HG03175 (cell line): ENCODE measurements around the gene TRAPPC2L.

Source experiments
- ATAC-seq: cut with Tn5 transposase; IDR thresholded peaks from one replicate; pipeline ENCODE4 v1.9.1; 2021; ENCODE audit warnings: mild to moderate bottlenecking, moderate library complexity; ENCODE audit not compliant: unreplicated experiment

The TRAPPC2L gene

DNA sequence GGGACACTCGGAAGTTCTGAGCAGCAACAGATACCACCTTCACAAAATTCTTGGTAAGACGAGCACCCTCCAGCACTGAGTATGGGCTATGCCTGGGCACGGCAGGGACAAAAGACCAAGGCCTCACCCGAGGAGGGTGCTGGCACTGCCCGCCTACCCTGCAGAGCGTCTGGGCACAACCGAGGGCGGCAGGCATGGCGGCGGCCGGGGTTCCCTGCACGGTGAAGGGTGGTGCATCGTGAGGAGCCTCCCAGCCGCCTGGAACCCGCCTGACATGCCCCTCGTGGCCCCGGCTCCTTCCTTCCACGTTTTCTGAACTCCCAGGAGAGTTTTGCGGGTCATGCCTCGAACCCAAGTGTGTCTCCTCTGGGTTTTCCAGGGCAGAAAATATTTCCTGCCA, 19.1 kb upstream of the TRAPPC2L start:
- ATAC-seq = no peak

DNA sequence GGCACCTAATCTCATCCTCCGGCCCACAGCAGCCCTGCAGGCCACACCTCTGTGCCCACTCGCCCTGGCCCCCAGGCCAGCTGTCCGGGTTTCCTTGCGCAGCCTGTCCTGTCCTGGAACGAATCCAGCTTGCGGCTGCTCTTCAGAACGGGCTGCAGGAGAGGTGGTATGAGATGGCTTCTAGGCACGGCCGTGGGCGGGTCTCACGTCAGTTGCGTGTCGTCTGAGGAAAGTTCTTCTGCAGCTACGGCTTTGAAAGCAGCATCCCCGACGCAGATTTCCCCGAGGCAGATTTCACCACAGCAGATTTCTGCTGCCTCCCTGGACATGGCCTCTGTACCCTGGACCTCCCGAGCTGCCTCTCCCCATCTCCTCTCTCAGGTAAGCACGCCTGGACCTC, 18.4 kb upstream of the TRAPPC2L start:
- ATAC-seq = no peak

DNA sequence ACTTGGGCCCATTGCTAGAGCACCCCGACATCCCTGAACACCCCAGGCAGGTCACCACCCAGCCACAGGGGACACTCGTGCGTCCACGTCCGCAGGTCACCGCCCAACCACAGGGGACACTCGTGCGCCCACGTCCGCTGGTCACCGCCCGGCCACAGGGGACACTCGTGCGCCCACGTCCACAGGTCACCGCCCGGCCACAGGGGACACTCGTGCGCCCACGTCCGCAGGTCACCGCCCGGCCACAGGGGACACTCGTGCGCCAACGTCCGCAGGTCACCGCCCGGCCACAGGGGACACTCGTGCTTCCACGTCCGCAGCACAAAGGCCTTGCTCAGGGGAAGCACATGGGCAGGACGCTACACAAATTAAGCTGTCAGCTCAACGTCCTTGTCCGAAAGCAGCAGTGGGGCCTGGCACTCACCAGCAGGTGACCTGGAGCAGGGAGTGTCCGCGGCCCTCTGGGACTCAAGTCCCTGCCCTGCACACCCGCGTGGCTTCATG, 17.8 kb upstream of the TRAPPC2L start:
- ATAC-seq = no peak

DNA sequence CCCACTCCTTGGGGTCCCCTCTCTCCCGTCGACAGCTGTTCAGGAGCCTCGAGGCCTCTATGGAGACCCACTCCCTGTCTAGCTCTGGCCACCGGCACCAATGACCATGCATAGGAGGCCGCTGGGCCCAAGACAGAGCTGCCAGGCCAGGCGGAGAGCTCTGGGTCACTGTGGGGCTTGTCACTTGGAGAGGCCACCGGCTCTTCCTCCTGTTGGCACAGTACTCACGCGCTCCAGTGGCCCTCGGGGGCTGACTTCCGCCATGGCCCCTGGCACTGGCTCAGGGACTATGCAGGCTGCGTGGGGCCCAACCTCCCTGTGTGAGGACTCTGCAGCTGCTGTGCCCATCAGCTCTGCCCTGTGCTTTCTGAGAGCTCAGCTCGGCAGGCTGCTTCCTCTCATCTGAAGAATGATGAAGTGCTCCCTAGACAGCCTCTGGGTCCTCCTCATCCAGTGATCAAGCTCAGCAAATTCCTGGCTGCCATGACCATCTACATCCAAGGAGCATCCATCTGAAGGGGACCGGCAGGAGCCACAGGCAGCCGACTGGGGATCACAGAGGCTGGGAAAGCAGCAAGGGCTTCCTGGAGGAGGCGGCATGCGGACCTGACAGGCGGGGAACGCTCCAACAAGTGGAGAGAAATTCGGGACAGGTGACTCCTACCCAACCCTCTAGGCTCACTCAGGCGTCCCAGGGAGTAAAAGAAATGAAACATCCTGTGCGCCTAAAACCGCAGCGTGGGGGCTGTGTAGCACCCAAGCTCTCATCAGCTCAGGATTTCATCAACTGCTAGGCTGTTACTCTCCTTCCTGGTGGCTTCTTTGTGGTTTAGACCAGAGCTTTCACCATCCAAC, 17.0 kb upstream of the TRAPPC2L start:
- no peak for ATAC-seq

DNA sequence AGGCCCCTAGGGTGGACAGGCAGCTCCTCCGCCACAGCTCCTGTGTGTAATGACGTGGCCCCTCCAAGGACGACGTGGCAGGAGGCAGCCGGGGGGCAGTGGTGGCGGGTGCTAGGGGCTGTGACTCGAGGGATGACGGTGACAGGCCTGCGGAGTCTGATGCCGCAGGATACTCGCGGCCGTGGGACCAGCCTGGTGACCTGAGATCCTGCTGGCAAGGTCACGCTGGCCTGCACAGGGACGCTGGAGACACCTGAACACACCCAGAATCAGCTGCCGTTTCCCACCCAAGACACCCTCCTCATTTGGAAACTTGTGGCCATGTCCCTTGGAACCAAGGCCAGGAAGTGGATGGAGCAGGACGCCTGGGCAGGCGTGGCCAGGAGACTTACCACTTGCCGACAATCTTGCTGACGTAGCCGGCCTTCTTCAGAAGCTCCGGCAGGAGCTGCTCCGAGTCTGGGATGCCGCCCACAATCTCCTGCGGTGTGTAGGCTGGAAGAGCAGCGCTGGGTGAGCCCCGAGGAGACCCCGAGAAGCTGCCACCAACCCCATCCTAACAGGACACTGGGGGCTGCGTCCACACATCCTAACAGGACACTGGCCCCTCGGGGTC, 16.2 kb upstream of the TRAPPC2L start:
- ATAC-seq = no peak

DNA sequence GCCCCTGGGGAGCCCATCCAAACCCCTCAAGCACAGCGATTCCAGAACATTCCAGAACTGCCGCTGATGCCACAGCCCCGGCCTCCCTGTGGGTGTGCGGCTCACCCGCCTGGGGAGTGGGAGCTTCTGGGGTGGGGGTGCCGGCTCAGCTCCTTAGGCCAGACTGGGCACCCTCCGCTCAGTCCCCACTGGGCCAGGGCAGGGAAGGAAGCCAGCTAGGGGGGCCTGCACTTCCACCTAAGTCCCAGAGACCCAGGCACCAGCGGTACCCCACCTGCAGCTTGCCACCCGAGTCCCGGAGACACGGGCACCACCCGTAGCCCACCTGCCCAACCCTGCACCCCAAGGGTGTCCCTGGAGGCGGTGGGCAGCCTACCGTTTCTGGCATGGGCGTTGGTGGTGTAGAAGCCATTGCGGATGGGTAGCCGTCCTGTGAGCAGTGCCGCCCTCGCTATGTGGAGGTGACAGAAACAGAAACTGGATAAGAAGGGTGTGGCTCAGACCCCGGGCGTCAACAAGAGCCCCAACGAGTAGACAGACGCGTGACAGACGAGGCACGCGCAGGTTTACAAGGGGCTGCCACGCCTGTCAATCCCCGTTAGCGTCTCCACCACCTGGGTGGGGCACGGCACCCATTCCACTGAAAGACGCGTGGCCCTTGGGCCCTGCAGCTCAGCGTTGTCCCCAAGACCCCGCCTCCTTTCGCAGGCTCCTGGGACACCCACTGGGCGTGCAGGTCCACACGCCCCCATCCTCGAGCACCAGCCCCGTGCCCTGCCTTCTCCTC, 15.2 kb upstream of the TRAPPC2L start:
- ATAC-seq = no peak

DNA sequence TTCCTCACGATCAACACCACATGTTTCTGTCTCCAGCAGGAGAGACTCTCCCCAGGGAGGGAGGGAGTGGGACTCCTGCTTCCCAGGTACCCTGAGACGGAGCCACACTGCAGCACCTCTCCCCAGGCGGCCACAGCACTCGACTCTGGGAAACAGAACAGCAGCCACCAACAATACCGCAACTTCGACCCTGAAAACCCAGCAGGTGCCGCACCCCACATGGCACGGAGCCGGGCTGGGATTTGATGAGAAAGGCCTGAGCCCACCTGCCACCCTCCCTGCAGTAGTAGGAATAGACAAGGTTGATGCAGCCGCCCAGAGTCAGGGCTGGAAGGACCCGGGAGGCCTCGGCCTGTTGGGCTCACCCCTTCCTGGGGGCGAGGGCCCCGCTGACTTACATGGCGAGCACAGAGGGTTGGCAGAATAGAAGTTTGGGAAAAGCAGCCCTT, 14.6 kb upstream of the TRAPPC2L start:
- ATAC-seq = no peak

DNA sequence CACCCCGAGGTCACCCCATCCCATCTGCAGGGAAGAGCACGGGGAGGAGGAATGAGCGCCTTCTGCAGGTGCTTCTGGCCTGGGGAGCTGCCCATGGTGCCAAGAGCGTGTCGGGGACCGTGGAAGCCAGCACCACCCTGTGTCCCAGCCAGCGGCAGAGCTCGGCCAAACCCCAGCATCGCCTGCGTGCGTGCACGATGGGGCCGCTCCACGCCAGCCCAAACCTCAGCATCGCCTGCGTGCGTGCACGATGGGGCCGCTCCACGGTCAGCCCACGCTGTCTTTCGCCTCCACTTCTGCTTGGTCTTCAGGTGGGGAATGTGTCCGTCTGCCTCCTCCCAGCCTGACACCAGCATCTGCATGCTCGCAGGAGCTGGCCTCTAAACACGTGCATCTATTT, 14.1 kb upstream of the TRAPPC2L start:
- ATAC-seq = no peak

DNA sequence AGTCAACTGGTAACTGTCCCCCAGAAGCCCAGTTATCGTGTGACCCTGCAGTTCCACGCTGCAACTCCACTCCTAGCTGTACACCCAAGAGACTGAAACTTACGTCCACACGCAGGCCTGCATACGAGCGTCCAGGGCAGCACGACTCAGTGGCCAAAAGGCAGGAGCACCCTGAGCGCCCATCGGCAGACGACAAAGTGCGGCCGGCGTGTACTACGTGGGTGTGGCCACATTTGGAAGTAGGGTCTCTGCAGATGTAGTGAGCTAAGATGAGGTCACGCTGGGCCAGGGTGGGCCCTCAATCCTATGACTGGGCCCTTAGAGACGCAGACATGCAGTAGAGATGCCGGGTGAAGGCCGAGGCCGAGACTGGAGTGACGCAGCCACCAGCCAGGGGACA, 13.7 kb upstream of the TRAPPC2L start:
- ATAC-seq = no peak

DNA sequence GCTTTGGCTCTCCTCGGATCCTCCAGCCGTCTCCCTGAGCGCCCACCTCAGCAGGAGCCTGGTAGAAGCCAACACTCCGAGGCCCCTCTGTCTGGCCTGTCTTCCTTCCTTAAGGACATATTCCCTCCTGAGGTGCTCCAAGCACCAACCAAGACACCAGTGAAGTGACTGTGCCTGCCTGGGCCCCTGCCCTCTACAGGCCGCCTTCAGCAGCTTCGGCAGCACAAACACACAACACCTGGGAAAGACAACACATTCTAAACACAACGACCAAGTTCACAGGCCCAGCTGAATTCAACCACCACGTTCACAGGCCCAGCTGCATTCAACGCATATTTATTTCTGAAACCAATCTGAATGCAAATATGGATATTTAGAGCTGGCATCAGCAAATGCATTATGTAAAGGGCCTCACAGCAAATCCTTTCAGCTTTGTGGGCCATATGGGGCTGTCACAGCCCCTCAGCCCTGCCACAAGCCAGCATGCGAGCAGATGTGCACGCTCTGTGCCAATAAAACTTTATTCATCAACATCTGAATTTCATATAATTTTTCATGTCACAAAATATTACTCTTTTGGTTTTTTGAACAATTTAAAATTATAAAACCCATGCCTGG, 12.4 kb upstream of the TRAPPC2L start:
- ATAC-seq = no peak

DNA sequence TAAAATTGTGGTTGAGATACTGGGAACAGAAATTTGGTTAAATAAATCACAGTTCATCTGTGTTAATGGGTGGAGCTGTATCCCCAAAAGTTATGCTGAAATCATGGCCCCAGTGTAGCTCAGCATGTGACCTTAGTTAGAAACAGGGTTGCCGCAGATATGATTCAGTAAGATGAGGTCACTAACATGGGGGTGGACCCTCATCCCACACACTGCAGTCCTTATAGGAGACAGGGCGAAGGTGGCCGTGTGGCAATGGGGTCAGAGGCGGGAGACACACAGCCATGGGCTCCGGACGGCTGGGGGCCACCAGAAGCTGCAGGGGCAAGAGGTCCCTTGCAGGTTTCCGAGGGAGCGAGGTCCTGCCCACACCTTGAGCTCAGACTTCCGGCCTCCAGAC, 10.8 kb upstream of the TRAPPC2L start:
- no peak for ATAC-seq

DNA sequence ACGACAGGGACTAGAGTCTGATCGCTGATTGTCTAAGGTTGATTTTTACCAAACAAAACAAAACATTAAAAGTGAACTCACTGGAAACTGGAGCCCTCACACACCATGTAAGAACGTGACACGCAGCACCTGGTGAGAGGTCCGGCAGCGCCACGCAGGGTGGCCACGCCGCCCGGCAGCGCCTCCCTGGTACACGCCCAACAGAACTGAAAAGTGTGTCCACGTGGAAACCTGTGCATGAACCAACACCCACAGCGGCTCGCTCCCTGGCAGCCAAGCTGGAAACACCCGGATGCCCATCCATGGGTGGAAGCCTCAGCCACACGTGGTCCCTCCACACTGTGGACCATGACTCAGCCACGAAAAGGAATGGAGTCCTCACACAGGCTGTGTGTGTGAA, 9.3 kb upstream of the TRAPPC2L start:
- no peak for ATAC-seq

DNA sequence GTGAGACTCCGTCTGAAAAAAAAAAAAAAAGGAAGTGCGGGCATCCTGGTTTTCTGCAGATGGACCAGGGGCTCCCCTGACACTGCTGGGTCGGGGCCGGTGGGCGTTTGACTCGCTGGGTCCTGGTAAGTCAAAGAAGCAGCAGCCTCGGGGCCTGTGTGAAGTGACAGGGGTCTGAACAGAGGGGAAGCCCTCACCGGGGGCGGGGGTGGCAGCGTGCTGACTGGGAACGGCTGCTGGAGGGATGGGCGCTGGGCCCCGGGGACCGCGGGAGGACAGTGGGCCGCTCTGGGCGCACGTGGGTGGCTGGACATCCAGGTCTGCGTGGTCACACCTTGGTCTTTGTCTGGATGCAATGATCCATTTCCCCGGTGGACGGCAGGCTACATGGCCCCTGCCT, 8.4 kb upstream of the TRAPPC2L start:
- ATAC-seq = no peak

DNA sequence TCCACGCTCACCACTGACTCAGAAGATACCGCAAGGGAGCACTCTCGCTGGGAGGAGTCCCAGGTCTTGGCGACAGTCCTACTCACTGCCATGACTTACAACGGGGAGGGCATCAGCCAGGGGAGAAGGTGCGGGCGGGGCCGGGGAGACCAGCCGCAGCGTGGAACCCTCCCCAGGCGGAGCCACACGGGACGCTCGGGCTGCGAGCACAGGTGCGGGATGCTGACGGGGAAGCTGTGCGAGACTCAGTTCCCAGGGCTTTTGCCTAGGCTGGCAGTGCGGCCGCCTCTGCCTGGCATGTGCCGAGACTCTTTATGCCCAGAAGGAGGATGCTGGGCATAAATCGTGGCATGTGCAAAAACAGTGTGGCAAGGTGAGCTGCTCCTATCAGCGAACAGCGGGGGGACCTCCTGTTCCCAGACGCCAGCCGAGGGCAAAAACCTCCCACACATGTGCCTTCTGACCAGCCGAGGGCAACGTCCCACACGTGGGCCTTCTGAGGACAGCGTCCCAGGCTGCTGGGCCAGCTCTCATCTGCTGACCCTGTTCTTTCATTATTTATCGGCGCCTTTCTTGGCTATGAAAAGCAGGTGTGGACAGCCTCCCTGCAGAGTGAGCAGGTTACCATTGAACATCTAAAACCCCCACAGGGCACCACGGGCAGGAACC, 6.3 kb upstream of the TRAPPC2L start:
- no peak for ATAC-seq

DNA sequence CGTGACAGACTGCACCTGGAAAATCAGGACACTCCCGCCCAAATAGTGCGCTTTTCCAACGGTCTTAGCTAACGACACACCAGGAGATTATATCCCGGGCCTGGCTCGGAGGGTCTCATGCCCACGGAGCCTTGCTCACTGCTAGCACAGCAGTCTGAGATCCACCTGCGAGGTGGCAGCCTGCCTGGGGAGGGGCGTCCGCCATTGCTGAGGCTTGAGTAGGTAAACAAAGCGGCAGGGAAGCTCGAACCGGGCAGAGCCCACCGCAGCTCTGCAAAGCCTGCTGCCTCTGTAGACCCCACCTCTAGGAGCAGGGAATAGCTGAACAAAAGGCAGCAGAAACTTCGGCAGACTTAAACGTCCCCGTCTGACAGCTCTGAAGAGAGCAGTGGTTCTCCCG, 5.3 kb upstream of the TRAPPC2L start:
- ATAC-seq = no peak

DNA sequence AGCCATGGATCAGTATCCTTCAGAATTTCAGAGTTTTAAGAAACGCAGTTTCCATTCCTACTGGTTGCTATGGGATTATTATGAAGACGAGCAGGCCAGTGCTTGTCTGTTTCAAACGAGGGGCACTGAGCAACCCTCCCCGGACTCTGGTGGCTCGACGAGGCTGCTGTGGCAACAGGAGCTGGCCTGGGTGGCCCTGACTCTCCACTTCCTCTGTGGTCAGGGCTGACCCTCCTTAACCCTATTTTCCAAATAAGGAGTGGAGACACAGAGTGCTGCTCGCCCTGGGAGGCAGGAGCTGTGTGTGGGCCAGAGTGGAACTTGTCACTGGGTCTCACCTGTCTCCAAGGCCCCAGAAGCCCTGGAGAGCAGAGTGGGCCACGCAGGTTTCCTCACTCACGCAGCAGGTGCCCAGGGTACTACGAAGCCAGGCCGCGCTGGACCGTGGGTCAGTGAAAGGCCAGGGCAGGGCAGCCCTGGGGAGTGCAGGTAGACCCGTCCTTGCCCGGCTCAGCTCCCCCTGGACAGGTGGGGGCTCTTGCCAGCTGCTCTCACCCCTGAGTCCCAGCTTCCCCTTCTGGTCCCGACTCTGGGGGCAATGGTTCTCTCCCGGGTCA, 3.5 kb upstream of the TRAPPC2L start:
- no peak for ATAC-seq

DNA sequence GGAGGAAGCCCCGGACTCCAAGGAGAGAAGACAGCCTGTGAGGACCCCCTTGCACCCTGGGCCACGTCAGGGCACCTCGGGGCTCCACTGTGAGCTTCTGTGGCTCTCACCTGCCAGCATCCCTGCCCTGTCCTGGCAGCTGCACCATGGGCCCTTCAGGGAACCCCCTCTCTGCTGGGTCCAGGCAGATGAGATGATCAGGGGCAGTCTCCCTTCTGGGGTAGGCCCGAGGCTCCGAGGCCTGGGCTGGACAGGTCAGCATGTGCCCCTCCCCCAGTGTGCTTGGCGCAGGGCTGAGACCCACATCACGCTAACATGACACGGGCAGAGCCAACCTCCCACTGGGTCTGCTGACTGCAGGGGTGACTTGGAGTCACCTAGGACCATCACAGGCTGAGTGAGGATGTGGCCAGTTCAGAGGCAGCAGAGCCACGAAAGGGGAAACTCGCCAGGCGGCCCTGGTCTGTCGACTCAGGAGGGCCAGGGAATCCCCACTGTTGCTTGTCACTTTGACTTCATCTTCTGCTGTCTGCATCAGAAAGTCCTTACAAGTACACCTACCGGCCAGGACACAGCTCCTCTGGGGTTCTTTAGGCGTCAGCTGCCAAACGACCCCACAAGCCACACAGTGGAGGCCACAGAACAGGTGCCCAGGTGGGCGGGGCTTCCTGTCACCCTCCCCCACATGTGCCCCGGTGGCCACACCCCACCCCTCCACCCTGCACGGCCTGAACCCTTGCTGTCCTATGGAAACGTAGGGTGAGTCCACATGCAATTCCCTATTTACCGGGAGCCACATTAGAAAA, 2.4 kb upstream of the TRAPPC2L start:
- ATAC-seq = no peak

DNA sequence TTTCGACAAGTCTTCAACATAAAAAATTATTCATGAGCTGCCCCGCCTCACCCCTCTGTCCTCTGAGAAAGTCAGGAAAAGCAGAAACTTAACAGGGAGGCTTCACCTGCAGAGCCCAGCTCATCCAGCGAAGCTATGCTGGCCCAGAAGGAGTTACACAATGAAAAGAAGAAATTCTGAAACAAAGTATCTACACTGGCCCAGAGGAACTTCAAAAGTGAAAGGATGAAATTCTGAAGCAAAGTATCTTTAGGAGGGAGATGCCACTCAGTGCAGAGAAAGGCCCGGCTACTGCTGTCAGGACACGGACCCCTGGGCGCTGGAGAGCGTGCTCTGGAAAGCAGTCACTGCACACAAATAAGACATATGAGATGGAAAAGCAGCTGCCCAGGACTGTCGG, 1.8 kb upstream of the TRAPPC2L start:
- ATAC-seq = no peak

DNA sequence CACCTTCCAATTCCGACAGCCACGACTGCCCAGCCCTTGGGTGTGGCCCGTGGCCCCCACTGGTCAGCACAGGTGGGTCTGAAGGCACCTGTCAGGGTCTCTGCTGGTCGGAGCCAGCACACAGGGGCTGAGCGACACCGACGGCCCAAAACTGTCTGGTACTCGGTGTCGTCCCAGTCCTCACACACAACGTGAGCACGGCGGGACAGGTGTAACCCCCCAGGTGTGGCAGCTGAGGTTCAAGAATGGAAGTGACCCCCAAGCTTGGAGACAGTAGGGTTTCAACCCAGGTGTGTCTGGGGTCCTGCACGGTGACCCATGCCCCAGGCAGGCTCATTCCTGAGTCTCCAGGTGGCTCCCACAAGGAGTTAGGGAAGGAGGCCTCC, 1.2 kb upstream of the TRAPPC2L start:
- no peak for ATAC-seq
